CD4-positive, alpha-beta T cell treated with Interleukin-4 for 1 hour (primary cell): ENCODE data around the gene CPM.

Experiments
- DNase-seq, 2 donors: peaks; one replicate each; pipeline ENCODE4 v3.0.0-alpha.2; 2020 to 2022

CPM gene

DNA sequence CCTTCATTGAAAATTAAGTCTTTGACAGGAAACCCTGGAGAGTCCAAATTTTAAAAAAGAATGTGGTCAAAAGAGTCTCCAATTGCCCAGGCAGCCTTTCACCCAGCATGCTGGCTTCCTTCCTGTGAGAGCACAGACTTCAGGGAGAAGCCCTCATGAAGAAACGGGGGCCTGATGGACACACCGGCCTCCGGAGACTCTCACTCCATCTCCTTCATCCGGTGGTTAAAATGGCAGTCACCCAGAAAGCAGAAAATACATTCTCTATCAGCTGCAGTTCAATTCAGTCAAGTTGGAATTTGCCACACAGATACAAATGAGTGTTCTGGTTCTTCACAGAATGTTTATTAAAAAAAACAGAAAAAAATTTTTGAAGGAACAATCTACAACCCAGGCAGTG, 56.5 kb downstream of the CPM start:
- no peak for DNase-seq

DNA sequence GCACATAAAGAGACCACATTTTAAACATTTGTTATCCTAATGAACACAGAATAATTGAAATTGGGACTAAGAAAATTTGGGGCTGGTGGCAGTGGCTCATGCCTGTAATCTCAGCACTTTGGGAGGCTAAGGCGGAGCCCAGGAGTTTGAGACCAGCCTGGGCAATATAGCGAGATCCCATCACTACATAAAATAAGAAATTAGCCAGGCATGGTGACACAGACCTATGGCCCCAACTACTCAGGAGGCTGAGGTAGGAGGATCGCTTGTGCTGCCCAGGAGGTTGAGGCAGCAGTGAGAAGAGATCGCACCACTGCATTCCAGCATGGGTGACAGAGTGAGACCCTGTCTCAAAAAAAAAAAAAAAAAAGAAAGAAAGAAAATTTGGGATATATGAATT, 59.7 kb downstream of the CPM start:
- no peak for DNase-seq

DNA sequence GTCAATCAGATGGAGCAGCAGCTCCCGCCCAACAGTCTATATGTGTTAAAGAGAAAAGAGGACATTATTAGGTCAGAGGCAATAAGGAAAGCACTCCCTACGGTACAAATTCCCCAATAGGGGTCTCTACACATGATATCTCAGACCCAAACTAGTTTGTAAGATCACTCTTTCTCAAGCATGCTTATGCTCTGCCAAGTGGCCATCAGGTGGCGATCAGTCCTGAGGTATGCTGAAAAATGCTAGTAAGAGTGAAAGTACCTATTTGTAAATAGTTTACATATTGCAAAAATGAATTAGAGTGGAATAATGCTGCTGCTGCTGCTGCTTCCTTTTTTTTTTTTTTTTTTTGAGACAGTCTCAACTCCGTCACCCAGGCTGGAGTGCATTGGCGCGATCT, 61.0 kb downstream of the CPM start:
- DNase-seq = peak in 1 of 2 donors; percentile 15

GRCh38 chr12:68871396-68871795, 61.6 kb downstream of the CPM start:
- DNase-seq = no peak

DNA sequence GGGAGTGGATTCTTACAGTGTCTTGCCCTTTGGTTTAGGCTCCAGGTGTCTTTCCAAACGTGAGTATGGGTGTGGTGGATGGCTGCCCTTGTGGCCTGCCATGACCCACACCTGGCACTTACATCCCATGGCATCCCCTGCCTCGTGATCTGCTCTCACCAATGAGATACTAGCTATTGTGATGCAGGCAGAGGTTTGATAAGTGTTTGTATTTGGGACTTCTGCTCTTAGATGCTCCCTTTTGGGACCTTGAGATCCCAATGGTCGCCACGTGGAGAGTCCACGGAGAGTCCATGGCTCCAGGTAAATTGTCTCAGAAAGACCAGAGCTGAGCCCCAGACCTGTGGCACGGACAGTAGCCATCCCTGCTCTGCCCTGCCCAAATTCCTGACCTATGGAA, 62.5 kb downstream of the CPM start:
- no peak for DNase-seq

GRCh38 chr12:68870011-68870410, 63.0 kb downstream of the CPM start:
- DNase-seq = no peak

GRCh38 chr12:68868043-68868790, 64.8 kb downstream of the CPM start:
- DNase-seq = no peak

DNA sequence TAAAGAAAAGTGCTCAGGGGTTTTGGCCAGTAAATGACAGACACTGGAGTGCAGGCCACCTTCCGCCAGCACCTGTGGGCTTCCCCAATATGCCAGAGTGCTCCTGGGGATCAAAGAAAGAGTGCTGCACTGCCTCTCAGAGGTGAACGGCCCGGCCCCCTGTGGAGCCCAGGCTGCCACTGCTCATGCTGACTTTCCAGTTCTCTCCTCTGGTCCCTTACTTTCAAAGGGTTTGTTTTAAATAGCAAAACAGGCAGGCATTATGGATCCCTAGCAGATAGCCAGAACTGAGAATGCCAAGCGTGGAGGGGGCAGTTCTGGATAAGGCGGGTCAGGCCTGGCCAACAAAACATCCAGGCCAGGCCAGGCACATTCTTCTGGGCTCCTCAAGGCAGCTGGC, 65.4 kb downstream of the CPM start:
- no peak for DNase-seq

GRCh38 chr12:68866950-68867349, 66.0 kb downstream of the CPM start:
- DNase-seq = no peak

DNA sequence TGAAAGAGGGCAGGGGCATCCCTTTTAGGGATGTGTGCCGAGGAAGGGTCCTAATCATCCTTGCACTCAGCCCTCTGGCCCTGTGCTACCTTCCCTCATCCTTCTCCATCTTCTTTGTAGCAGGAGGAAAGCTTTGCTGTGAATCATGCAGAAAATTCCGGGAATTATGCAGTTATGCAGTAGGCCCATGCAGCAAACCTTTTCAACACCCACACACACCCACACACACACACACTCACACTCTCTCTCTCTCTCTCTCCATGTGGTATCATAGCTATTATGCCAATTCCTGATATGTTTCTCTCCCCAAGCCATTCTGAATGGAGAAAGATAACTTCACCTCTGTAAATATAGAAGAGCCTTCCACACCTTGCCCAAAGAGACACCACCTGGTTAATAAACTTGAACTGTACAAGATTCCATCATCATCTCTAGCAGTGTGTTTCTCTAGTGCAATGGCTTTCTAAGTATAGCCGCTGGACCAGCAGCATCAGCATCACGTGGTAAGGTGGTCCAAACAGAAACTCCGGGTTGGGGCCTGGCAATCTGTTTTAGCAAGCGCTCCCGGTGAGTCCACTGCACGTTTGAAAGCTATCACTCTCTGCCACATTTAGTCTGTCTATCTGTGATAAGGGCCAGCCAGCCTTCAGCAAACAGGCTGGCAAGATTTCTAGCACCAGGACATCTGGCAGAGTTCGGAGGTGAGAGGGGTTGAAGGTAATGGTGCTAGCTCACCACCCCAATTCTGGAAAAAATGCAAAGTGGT, 67.4 kb downstream of the CPM start:
- DNase-seq = no peak

DNA sequence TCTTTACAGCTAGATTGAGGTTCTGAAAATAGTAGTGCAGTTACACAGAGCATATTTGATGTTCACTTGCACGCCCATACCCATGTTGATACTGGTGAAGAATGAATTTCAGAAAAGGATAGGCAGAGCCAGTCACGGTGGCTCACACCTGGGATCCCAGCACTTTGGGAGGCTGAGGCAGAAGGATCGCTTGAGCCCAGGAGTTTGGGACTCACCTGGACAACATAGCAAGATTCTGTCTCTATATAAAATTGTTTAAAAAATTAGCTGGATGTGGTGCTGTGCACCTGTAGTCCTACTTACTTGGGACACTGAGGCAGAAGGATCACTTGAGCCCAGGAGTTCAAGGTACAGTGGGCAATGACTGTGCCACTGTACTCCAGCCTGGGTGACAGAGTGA, 68.4 kb downstream of the CPM start:
- no peak for DNase-seq

DNA sequence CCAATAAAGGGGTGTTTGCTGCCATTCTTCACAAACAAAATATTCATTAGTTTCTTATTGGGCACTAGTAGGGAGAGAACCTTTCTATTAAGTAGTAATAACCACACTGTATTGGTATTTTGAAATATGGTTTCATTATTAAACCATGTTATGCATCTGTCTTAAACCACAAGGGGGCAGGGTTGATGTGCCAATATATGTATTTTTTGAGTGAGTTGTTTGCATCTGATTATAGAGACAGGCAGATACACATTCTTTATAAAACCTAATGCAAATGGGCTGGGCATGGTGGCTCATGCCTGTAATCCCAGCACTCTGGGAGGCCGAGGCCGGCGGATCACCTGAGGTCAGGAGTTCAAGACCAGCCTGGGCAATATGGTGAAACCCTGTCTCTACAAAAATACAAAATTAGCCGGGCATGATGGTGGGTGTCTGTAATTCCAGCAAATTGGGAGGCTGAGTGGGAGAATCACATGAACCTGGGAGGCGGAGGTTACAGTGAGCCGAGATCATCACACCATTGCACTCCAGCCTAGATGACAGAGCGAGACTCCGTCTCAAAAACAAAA, 69.0 kb downstream of the CPM start:
- DNase-seq = peak in 1 of 2 donors; percentile 47

DNA sequence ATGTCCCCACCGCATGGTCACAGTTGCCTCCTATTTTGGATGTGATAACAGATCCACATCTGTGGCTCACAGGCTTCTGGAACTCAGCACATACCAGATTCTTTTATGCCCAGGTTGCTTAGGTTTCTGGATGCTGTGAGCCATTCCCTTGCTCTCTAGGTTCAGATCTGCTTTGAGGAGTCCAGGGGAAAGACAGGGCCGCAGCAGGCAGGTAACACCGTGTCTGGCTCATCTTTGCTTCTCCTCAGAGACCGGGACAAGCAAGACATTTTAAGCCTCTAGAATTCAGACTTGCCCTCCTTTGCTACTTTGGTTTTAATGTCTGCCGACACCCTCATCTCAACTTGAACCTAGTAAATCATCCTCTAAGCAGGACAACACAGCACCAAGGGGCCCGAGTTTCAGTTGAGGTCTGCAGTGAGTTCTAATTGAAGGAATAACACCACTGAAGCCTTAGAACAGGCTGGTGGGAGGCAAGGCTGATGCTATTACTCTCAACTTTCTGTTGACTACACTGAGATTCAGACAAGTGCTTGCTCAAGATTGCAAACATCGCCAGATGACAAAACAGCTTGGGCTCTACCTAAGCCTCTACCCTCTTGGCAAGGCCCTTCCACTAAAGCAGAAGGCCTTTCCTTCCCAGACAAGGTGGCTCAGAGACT, 69.7 kb downstream of the CPM start:
- no peak for DNase-seq

- no peak for DNase-seq
These were observed 71.1 kb downstream of the CPM start for GRCh38 chr12:68861890-68862289.

GRCh38 chr12:68856510-68856909, 76.5 kb downstream of the CPM start:
- no peak for DNase-seq

DNA sequence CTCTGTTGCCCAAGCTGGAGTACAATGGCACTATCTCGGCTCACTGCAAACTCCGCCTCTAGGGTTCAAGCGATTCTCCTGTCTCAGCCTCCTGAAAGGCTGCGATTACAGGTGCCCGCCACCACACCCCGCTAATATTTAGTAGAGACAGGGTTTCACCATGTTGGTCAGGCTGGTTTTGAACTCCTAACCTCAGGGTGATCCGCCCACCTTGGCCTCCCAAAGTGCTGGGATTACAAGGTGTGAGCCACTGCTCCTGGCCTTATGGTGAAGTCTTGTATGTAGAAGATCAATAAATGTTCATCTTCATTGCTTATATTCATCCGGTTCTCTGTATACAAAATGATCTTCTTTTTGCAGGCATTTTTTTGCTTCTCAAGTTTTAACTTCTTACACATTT, 77.2 kb downstream of the CPM start:
- DNase-seq = no peak

GRCh38 chr12:68855111-68855510, 77.9 kb downstream of the CPM start:
- no peak for DNase-seq

GRCh38 chr12:68854554-68854953, 78.4 kb downstream of the CPM start:
- DNase-seq = no peak

- DNase-seq = no peak
These were observed 78.9 kb downstream of the CPM start for GRCh38 chr12:68854078-68854468.

DNA sequence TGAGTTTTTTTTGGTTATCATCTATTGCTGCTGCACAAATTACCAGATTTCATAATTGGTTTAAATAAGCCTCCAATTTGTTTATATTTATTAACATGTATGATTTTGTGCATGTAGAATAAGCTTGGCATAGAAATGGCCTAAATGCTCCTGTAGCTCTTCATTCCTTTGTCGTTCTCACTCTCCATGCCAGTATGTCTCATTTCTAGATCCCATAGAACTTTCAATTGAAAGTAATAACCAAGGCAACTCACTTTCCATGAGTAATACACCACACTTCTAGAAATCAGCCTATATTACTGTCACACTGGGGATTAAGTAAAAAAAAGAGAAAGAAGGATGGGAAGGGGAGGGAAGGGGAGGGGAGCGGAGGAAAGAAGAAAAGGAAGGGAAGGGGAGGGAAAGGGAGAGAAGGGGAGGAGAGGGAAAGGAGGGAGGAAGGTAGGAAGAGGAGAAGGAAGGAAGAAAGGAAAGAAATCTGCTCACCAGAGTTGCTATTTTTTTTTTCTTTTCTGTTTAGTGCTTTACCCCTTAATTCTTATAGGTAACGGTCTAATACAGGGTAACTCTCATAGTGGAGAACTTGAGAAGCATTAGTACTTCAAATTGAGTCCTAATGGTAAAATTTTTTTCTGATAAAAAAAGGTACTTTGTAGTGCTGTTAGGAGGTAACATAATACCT, 79.4 kb downstream of the CPM start:
- no peak for DNase-seq

DNA sequence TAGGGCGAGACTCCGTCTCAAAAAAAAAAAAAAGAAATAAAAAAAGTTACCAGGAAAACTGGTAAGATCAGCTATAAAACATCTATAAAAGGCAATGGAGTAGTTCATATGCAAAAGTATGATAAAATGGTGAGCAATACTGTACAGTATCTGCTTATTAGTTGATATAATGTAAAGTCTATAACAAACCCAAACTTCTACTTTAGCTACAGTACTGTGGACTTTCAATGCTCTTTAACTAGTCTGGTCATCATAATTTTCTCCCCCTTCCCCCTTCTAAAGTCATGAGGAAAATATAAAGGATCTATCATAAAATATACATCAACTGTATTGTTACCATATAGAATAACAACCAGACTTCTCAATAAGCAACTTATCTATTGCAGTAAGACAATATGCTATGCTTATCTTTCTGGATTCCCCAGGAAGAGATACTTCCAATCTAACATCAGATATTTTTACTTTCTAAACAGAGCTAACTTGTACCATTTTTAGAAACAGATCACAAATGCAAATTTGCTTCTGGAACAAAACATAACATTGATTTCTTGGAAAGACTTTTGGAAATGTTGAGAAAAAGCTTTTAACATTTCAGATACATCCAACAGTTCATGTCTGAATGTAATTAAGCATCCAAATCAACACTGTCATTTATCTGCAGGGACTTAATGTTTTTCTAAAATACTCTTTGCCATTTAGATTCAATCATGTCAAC, 81.2 kb downstream of the CPM start:
- no peak for DNase-seq

- DNase-seq = no peak
These were observed 82.6 kb downstream of the CPM start for GRCh38 chr12:68850390-68850789.
